ENCODE measurements around the gene SPINK14.

The SPINK14 gene

GRCh38 chr5:148168246-148168645 is at the start of gene SPINK14:
Gene SPINK14, plus strand, starts transcription at chr5:148168546. Its CDS starts 1,187 bp downstream, at chr5:148169733.
- no peak for DNase-seq

- DNase-seq: no peak
Observed at GRCh38 chr5:148120317-148120716, 48.0 kb upstream of the SPINK14 start.

GRCh38 chr5:148125641-148126040 is 42.7 kb upstream of the SPINK14 start:
- peak; percentile 13 for DNase-seq

GRCh38 chr5:148135091-148136048 is 33.0 kb upstream of the SPINK14 start:
- no peak for DNase-seq

GRCh38 chr5:148140846-148141245 is 27.5 kb upstream of the SPINK14 start:
- no peak for DNase-seq

GRCh38 chr5:148141645-148142044 is 26.7 kb upstream of the SPINK14 start:
- no peak for DNase-seq

GRCh38 chr5:148145916-148146315 is 22.4 kb upstream of the SPINK14 start:
- no peak for DNase-seq

- no peak for DNase-seq
Observed at GRCh38 chr5:148146487-148146886, 21.9 kb upstream of the SPINK14 start.

GRCh38 chr5:148147415-148147814 is 20.9 kb upstream of the SPINK14 start:
- no peak for DNase-seq

- no peak for DNase-seq
Observed at GRCh38 chr5:148151872-148152271, 16.5 kb upstream of the SPINK14 start.

GRCh38 chr5:148152781-148153180 is 15.6 kb upstream of the SPINK14 start:
- DNase-seq: no peak

GRCh38 chr5:148156609-148157008 is 11.7 kb upstream of the SPINK14 start:
- DNase-seq: no peak

GRCh38 chr5:148162038-148162437 is 6.3 kb upstream of the SPINK14 start:
- DNase-seq: no peak

- DNase-seq: no peak
Observed at GRCh38 chr5:148163345-148163744, 5.0 kb upstream of the SPINK14 start.

GRCh38 chr5:148166550-148167283 is 1.6 kb upstream of the SPINK14 start:
- DNase-seq: no peak

- no peak for DNase-seq
Observed at GRCh38 chr5:148172377-148172776, 4.0 kb downstream of the SPINK14 start.

- DNase-seq: no peak
Observed at GRCh38 chr5:148176480-148176879, 8.1 kb downstream of the SPINK14 start.

- DNase-seq: no peak
Observed at GRCh38 chr5:148177207-148177606, 8.9 kb downstream of the SPINK14 start.

- peak; percentile 52 for DNase-seq
Observed at GRCh38 chr5:148179234-148179824, 11.0 kb downstream of the SPINK14 start.

- DNase-seq: peak; percentile 66
Observed at GRCh38 chr5:148186248-148187003, 18.1 kb downstream of the SPINK14 start.

- no peak for DNase-seq
Observed at GRCh38 chr5:148191010-148191409, 22.7 kb downstream of the SPINK14 start.

- no peak for DNase-seq
Observed at GRCh38 chr5:148193202-148193601, 24.9 kb downstream of the SPINK14 start.

- DNase-seq: no peak
Observed at GRCh38 chr5:148201151-148201550, 32.8 kb downstream of the SPINK14 start.
